BE2C (cell line): ENCODE measurements around the gene EXD2.

Experiments
- DNase-seq: peaks from one replicate; pipeline ENCODE4 v3.0.0-alpha.2; 2020
- H3K27me3 ChIP-seq: fragments of 250-450 bp; sonication (Bioruptor Pico); 2 replicates; pipeline ENCODE4 v1.5.1; 2020; ENCODE audit warnings: mild to moderate bottlenecking
- H3K36me3 ChIP-seq: fragments of 250-450 bp; sonication (Bioruptor Pico); 2 replicates; pipeline ENCODE4 v1.5.1; 2020; ENCODE audit warnings: mild to moderate bottlenecking
- H3K4me1 ChIP-seq: fragments of 250-450 bp; sonication (Bioruptor Pico); 2 replicates; pipeline ENCODE4 v1.5.1; 2020
- H3K4me3 ChIP-seq: 2 replicates; pipeline ENCODE4 v1.5.1; 2011; ENCODE audit warnings: low read depth, low read length
- H3K9me3 ChIP-seq: fragments of 250-450 bp; sonication (Bioruptor Pico); 2 replicates; pipeline ENCODE4 v1.5.1; 2020
- TF ChIP-seq, protein P1 (sequence below): IDR thresholded peaks from 2 replicates; pipeline ENCODE4 v1.5.1; 2012; ENCODE audit warnings: mild to moderate bottlenecking, low read depth, low read length

The EXD2 gene

DNA sequence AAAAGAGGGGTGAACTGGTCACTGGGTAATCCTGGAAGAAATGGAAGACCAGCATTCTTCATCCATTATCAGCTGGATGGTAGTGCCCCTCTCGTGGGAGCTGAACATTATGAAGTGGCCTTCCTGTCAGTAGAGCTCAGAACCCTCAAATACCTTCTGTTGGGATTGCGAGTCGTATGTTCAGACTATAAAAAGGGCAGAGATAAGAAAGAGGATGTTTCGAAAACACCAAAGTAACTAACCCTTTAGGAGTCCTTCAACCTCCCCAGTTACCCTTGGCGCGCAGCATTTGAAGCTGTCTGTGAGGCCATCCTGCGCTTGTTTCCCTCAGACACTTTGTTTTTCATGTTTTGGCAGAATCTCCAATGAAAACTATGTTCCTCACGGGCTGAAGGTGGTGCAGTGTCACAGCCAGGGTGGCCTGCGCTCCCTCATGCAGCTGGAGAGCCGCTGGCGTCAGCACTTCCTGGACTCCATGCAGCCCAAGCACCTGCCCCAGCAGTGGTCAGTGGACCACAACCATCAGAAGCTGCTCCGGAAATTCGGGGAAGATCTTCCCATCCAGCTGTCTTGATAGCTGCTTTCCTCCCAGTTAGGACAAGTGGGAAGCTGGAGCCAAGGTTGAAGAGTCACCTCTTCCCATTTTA, 49.4 kb downstream of the EXD2 start:
- Histone ChIP-seq H3K4me3 (no peak overlapping the region), H3K27me3 (no peaks in the 10 kb centered on the region), H3K4me1 (peaks cover 3% of the 10 kb centered on the region), H3K36me3 (peaks cover 18% of the 10 kb centered on the region), H3K9me3 (no peaks in the 10 kb centered on the region)
- TF ChIP-seq, protein P1, sequence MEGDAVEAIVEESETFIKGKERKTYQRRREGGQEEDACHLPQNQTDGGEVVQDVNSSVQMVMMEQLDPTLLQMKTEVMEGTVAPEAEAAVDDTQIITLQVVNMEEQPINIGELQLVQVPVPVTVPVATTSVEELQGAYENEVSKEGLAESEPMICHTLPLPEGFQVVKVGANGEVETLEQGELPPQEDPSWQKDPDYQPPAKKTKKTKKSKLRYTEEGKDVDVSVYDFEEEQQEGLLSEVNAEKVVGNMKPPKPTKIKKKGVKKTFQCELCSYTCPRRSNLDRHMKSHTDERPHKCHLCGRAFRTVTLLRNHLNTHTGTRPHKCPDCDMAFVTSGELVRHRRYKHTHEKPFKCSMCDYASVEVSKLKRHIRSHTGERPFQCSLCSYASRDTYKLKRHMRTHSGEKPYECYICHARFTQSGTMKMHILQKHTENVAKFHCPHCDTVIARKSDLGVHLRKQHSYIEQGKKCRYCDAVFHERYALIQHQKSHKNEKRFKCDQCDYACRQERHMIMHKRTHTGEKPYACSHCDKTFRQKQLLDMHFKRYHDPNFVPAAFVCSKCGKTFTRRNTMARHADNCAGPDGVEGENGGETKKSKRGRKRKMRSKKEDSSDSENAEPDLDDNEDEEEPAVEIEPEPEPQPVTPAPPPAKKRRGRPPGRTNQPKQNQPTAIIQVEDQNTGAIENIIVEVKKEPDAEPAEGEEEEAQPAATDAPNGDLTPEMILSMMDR, result no peak
- DNase-seq, result no peak

DNA sequence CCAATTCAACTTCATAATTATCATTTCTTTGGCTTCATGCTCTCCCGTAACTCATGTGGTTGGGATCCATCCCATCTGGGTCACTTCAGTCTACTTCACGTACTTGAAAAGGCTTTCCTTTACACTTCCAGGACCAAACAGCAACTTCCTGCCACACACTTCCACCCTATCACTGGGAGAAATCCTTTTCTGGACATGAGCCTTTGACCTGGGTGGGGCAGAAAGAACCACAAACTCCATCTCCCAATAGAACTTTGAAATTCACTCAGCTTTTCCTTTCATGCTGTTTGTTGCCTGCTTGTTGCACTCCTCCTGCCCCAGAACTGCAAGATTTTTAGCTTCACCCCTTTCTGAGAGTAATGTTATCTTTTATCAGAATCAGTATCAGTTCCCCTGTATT, 50.3 kb downstream of the EXD2 start:
- Histone ChIP-seq H3K4me3 (no peak overlapping the region), H3K9me3 (no peaks in the 10 kb centered on the region), H3K36me3 (peaks cover 18% of the 10 kb centered on the region), H3K4me1 (peaks cover 3% of the 10 kb centered on the region), H3K27me3 (no peaks in the 10 kb centered on the region)
- TF ChIP-seq, protein P1, result no peak
- DNase-seq, result no peak

- Histone ChIP-seq H3K4me1 (peaks cover 3% of the 10 kb centered on the region), H3K27me3 (no peaks in the 10 kb centered on the region), H3K36me3 (peaks cover 15% of the 10 kb centered on the region), H3K9me3 (no peaks in the 10 kb centered on the region), H3K4me3 (no peak overlapping the region)
- DNase-seq, result peak; percentile 64
- TF ChIP-seq, protein P1, result peak; percentile 75
Measured at GRCh38 chr14:69242311-69243224, 51.3 kb downstream of the EXD2 start.

DNA sequence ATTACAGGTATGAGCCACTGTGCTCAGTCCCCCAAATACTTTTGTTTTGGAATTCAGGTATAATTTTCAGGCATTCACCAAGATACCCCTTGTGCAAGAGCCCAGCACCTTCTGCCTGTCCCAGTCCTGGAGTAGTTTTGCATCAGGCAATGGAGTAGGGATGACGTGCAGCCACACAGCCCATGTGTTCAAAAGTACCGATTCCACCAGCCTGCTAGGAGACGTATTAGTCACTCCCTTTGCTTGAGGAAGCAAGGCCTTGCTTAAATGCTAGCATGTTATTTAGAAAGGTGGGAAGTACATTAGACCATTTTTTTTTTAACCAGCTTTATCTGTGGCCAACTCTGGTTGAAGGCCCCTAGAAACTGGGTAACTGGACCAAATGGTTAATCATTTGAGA, 53.6 kb downstream of the EXD2 start:
- H3K4me1 ChIP-seq, result peaks cover 3% of the 10 kb centered on the region
- no peaks in the 10 kb centered on the region for H3K27me3 ChIP-seq
- DNase-seq, result no peak
- TF ChIP-seq, protein P1, result no peak
- no peak overlapping the region for H3K4me3 ChIP-seq
- peaks cover 3% of the 10 kb centered on the region for H3K36me3 ChIP-seq
- no peaks in the 10 kb centered on the region for H3K9me3 ChIP-seq

DNA sequence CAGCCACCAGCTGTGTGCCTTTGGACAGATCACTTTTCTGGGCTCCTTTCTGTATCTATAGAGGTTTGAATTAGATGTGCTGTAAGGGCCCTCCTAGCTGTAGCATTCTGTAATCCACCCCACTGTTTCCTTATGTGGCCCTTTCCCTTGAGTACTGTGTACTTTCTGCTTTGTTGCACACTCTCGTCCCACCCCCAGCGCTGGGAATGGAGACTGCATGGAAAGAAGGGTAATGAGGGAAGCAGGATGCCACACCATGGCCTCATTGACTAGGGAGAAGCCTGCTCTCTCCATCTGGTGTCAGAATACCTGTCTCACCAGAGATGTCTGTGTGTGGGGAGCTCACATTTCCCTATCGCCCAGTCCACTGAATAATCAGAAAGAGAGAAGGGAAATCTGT, 55.0 kb downstream of the EXD2 start:
- TF ChIP-seq, protein P1, result no peak
- Histone ChIP-seq H3K36me3 (no peaks in the 10 kb centered on the region; the same call in 1 of the 2 replicates), H3K4me1 (peaks cover 3% of the 10 kb centered on the region), H3K9me3 (no peaks in the 10 kb centered on the region), H3K27me3 (no peaks in the 10 kb centered on the region), H3K4me3 (no peak overlapping the region)
- no peak for DNase-seq
